KOPT-K1 (cell line): ENCODE data around the gene ITIH2.
"Not testable (repeated sequence)": the region's sequence is repeated elsewhere in the genome, so short reads cannot be mapped to it uniquely, and the experiment has no call there.

Experiments used
- H3K27ac ChIP-seq: fragments of 200-600 bp; sonication (generic); 2 replicates; pipeline ENCODE4 v1.5.1; 2016; ENCODE audit warnings: antibody characterized with exemption, mild to moderate bottlenecking, low read depth, low read length; ENCODE audit not compliant: poor library complexity, severe bottlenecking
- H3K36me3 ChIP-seq: fragments of 200-600 bp; sonication (generic); 2 replicates; pipeline ENCODE4 v1.5.1; 2017; ENCODE audit warnings: antibody characterized with exemption, mild to moderate bottlenecking, low read length, moderate library complexity; ENCODE audit not compliant: insufficient read depth
- H3K9me3 ChIP-seq: fragments of 200-600 bp; sonication (generic); 2 replicates; pipeline ENCODE4 v1.5.1; 2017; ENCODE audit warnings: antibody characterized with exemption, low read length, mild to moderate bottlenecking; ENCODE audit not compliant: insufficient read depth, poor library complexity, severe bottlenecking

The ITIH2 gene

GRCh38 chr10:7707102-7707501 is 4.0 kb downstream of the ITIH2 start:
- H3K36me3 ChIP-seq = no peaks in the 10 kb centered on the region
- H3K27ac ChIP-seq = no peak overlapping the region
- no peaks in the 10 kb centered on the region for H3K9me3 ChIP-seq

- H3K9me3 ChIP-seq = no peaks in the 10 kb centered on the region
- H3K27ac ChIP-seq = no peak overlapping the region
- H3K36me3 ChIP-seq = no peaks in the 10 kb centered on the region
Measured at GRCh38 chr10:7707858-7708622, 4.9 kb downstream of the ITIH2 start.

- no peaks in the 10 kb centered on the region for H3K9me3 ChIP-seq
- no peak overlapping the region for H3K27ac ChIP-seq
Measured at GRCh38 chr10:7708832-7709231, 5.7 kb downstream of the ITIH2 start.

GRCh38 chr10:7710446-7710845 is 7.3 kb downstream of the ITIH2 start:
- Histone ChIP-seq H3K36me3 (no peaks in the 10 kb centered on the region), H3K27ac (no peak overlapping the region), H3K9me3 (no peaks in the 10 kb centered on the region)

More at GRCh38 chr10:7708832-7709231, 5.7 kb downstream of the ITIH2 start:
- no peaks in the 10 kb centered on the region for H3K36me3 ChIP-seq

GRCh38 chr10:7711075-7711474 is 8.0 kb downstream of the ITIH2 start:
- not testable (repeated sequence) for H3K27ac ChIP-seq, H3K36me3 ChIP-seq, H3K9me3 ChIP-seq

- Histone ChIP-seq H3K9me3 (no peaks in the 10 kb centered on the region), H3K36me3 (no peaks in the 10 kb centered on the region), H3K27ac (no peak overlapping the region)
Measured at GRCh38 chr10:7715515-7715914, 12.4 kb downstream of the ITIH2 start.

- H3K9me3 ChIP-seq = no peaks in the 10 kb centered on the region
Measured at GRCh38 chr10:7717767-7718166, 14.7 kb downstream of the ITIH2 start.

GRCh38 chr10:7718685-7719084 is 15.6 kb downstream of the ITIH2 start:
- no peak overlapping the region for H3K27ac ChIP-seq
- no peaks in the 10 kb centered on the region for H3K9me3 ChIP-seq
- H3K36me3 ChIP-seq = no peaks in the 10 kb centered on the region

More at GRCh38 chr10:7717767-7718166, 14.7 kb downstream of the ITIH2 start:
- Histone ChIP-seq H3K36me3 (no peaks in the 10 kb centered on the region), H3K27ac (no peak overlapping the region)

- no peaks in the 10 kb centered on the region for H3K9me3 ChIP-seq
- H3K36me3 ChIP-seq = no peaks in the 10 kb centered on the region
- no peak overlapping the region for H3K27ac ChIP-seq
Measured at GRCh38 chr10:7720478-7720877, 17.4 kb downstream of the ITIH2 start.

GRCh38 chr10:7722927-7723529 is 19.9 kb downstream of the ITIH2 start:
- Histone ChIP-seq H3K36me3 (no peaks in the 10 kb centered on the region), H3K9me3 (no peaks in the 10 kb centered on the region), H3K27ac (no peak overlapping the region)

- no peaks in the 10 kb centered on the region for H3K9me3 ChIP-seq
- no peak overlapping the region for H3K27ac ChIP-seq
- H3K36me3 ChIP-seq = no peaks in the 10 kb centered on the region
Measured at GRCh38 chr10:7734821-7735220, 31.7 kb downstream of the ITIH2 start.

GRCh38 chr10:7738536-7739407 is 35.7 kb downstream of the ITIH2 start:
- Histone ChIP-seq H3K36me3 (no peaks in the 10 kb centered on the region), H3K9me3 (no peaks in the 10 kb centered on the region), H3K27ac (no peak overlapping the region)

- Histone ChIP-seq H3K27ac (no peak overlapping the region), H3K36me3 (no peaks in the 10 kb centered on the region), H3K9me3 (no peaks in the 10 kb centered on the region)
Measured at GRCh38 chr10:7744307-7744706, 41.2 kb downstream of the ITIH2 start.

- H3K9me3 ChIP-seq, H3K27ac ChIP-seq: not testable (repeated sequence)
- peaks cover 29% of the 10 kb centered on the region for H3K36me3 ChIP-seq
Measured at GRCh38 chr10:7748637-7749036, 45.5 kb downstream of the ITIH2 start.

- H3K27ac ChIP-seq = no peak overlapping the region
- no peaks in the 10 kb centered on the region for H3K9me3 ChIP-seq
- peaks cover 44% of the 10 kb centered on the region for H3K36me3 ChIP-seq
Measured at GRCh38 chr10:7750222-7750621, 47.1 kb downstream of the ITIH2 start.
